H9 (cell line): ENCODE measurements around the gene GAS1. TPM values are rescaled to one million over a fixed set of nuclear protein-coding genes. Genes with fewer than 3 reads are reported as not detected.

ENCODE experiments used
- DNase-seq: peaks from one replicate; pipeline ENCODE4 v3.0.0-alpha.2; 2017
- H2AFZ ChIP-seq: one replicate; pipeline ENCODE4 v1.6.1; 2013; ENCODE audit warnings: mild to moderate bottlenecking, low read length, control low read depth, moderate library complexity
- H2AK5ac ChIP-seq: 2 replicates; pipeline ENCODE4 v1.6.1; 2013; ENCODE audit warnings: low read length, control low read depth, mixed read lengths; ENCODE audit not compliant: insufficient read length
- H2BK120ac ChIP-seq: one replicate; pipeline ENCODE4 v1.6.1; 2013; ENCODE audit warnings: low read depth, mild to moderate bottlenecking, low read length, control low read depth, inconsistent platforms; ENCODE audit not compliant: poor library complexity, severe bottlenecking
- H2BK12ac ChIP-seq: 2 replicates; pipeline ENCODE4 v1.6.1; 2013; ENCODE audit warnings: low read length, control low read depth, mixed read lengths, low read depth; ENCODE audit not compliant: insufficient read length
- H2BK15ac ChIP-seq: 2 replicates; pipeline ENCODE4 v1.6.1; 2013; ENCODE audit warnings: low read depth, low read length, control low read depth
- H2BK20ac ChIP-seq: one replicate; pipeline ENCODE4 v1.6.1; 2013; ENCODE audit warnings: low read depth, mild to moderate bottlenecking, low read length, control low read depth, inconsistent platforms; ENCODE audit not compliant: poor library complexity, severe bottlenecking
- H2BK5ac ChIP-seq: 2 replicates; pipeline ENCODE4 v1.6.1; 2013; ENCODE audit warnings: low read length, control low read depth, mixed read lengths; ENCODE audit not compliant: insufficient read length
- H3K14ac ChIP-seq: 2 replicates; pipeline ENCODE4 v1.6.1; 2013; ENCODE audit warnings: low read length, control low read depth; ENCODE audit not compliant: insufficient read depth
- H3K18ac ChIP-seq: 2 replicates; pipeline ENCODE4 v1.6.1; 2013; ENCODE audit warnings: low read depth, mild to moderate bottlenecking, mixed read lengths, low read length, control low read depth; ENCODE audit not compliant: insufficient read length
- H3K23ac ChIP-seq: 2 replicates; pipeline ENCODE4 v1.6.1; 2013; ENCODE audit warnings: low read length, control low read depth, mixed read lengths, low read depth; ENCODE audit not compliant: insufficient read length
- H3K23me2 ChIP-seq: 2 replicates; pipeline ENCODE4 v1.6.1; 2013; ENCODE audit warnings: low read depth, mild to moderate bottlenecking, mixed read lengths, low read length, control low read depth; ENCODE audit not compliant: insufficient read length, poor library complexity, severe bottlenecking
- H3K27ac ChIP-seq: 2 replicates; pipeline ENCODE4 v1.5.1; 2013; ENCODE audit warnings: low read length, control low read depth, mixed read lengths, low read depth; ENCODE audit not compliant: insufficient read length
- H3K27me3 ChIP-seq: 2 replicates; pipeline ENCODE4 v1.6.1; 2013; ENCODE audit warnings: low read length, control low read depth, inconsistent platforms; ENCODE audit not compliant: insufficient read depth
- H3K4ac ChIP-seq: 2 replicates; pipeline ENCODE4 v1.6.1; 2013; ENCODE audit warnings: low read depth, mild to moderate bottlenecking, control low read depth, inconsistent platforms, low read length, moderate library complexity
- H3K4me1 ChIP-seq: 2 replicates; pipeline ENCODE4 v1.6.1; 2013; ENCODE audit warnings: low read length, control low read depth, inconsistent platforms; ENCODE audit not compliant: insufficient read depth
- H3K4me2 ChIP-seq: 2 replicates; pipeline ENCODE4 v1.6.1; 2013; ENCODE audit warnings: low read length, control low read depth, mixed read lengths; ENCODE audit not compliant: insufficient read length, insufficient read depth
- H3K56ac ChIP-seq: 2 replicates; pipeline ENCODE4 v1.6.1; 2013; ENCODE audit warnings: low read depth, mild to moderate bottlenecking, mixed read lengths, low read length, control low read depth; ENCODE audit not compliant: insufficient read length
- H3K79me1 ChIP-seq: 2 replicates; pipeline ENCODE4 v1.6.1; 2013; ENCODE audit warnings: low read depth, mild to moderate bottlenecking, moderate library complexity, low read length, control low read depth, inconsistent platforms; ENCODE audit not compliant: insufficient read depth, poor library complexity, severe bottlenecking
- H3K79me2 ChIP-seq: 2 replicates; pipeline ENCODE4 v1.6.1; 2013; ENCODE audit warnings: low read length, control low read depth, inconsistent platforms; ENCODE audit not compliant: insufficient read depth
- H3K9ac ChIP-seq: 2 replicates; pipeline ENCODE4 v1.6.1; 2013; ENCODE audit warnings: low read length, control low read depth, mixed read lengths; ENCODE audit not compliant: insufficient read length; ENCODE audit errors: extremely low read depth
- H3K9me3 ChIP-seq: one replicate; pipeline ENCODE4 v1.6.1; 2013; ENCODE audit warnings: low read depth, low read length, inconsistent platforms; ENCODE audit not compliant: control insufficient read depth
- H3T11ph ChIP-seq: one replicate; pipeline ENCODE4 v1.6.1; 2013; ENCODE audit warnings: mild to moderate bottlenecking, low read length, control low read depth, inconsistent platforms
- H4K20me1 ChIP-seq: one replicate; pipeline ENCODE4 v1.6.1; 2013; ENCODE audit not compliant: control insufficient read depth, insufficient read length, insufficient read depth
- H4K5ac ChIP-seq: 2 replicates; pipeline ENCODE4 v1.6.1; 2013; ENCODE audit warnings: low read depth, mild to moderate bottlenecking, mixed read lengths, low read length, control low read depth; ENCODE audit not compliant: insufficient read length
- H4K8ac ChIP-seq: replicated peaks from 2 replicates; pipeline ENCODE4 v1.6.1; 2013; ENCODE audit warnings: low read length, control low read depth, mixed read lengths, low read depth; ENCODE audit not compliant: insufficient read length
- H4K91ac ChIP-seq: 2 replicates; pipeline ENCODE4 v1.6.1; 2013; ENCODE audit warnings: low read depth, mild to moderate bottlenecking, moderate library complexity, mixed read lengths, low read length, control low read depth; ENCODE audit not compliant: insufficient read length
- H3K27ac Mint-ChIP-seq, 3 experiments: 2 replicates in 2 of 3; 3 replicates in 1 of 3; pipeline ENCODE4 v1.8.0; 2020 to 2021; ENCODE audit warnings: mixed read lengths in 3 of 3, mild to moderate bottlenecking in 1 of 3, moderate library complexity in 1 of 3
- H3K27me3 Mint-ChIP-seq: 2 replicates; pipeline ENCODE4 v1.8.0; 2021; ENCODE audit warnings: low read depth, mild to moderate bottlenecking, moderate library complexity, mixed read lengths
- H3K36me3 Mint-ChIP-seq, 3 experiments: 2 replicates in 2 of 3; 3 replicates in 1 of 3; pipeline ENCODE4 v1.8.0; 2020 to 2021; ENCODE audit warnings: low read depth in 3 of 3, mixed read lengths in 3 of 3; ENCODE audit not compliant: insufficient read depth in 1 of 3
- H3K4me1 Mint-ChIP-seq, 2 experiments: 2 replicates each; pipeline ENCODE4 v1.8.0; 2020; ENCODE audit warnings: mixed read lengths in 2 of 2
- H3K4me3 Mint-ChIP-seq, 2 experiments: 2 replicates in 1 of 2; 3 replicates in 1 of 2; pipeline ENCODE4 v1.8.0; 2020 to 2021; ENCODE audit warnings: mild to moderate bottlenecking in 2 of 2, mixed read lengths in 2 of 2, moderate library complexity in 1 of 2
- H3K9me3 Mint-ChIP-seq, 2 experiments: 2 replicates in 1 of 2; 3 replicates in 1 of 2; pipeline ENCODE4 v1.8.0; 2020; ENCODE audit warnings: mild to moderate bottlenecking in 2 of 2, mixed read lengths in 2 of 2, moderate library complexity in 1 of 2
- CTCF ChIP-seq: fragments of 200-600 bp; sonication (generic); conservative IDR thresholded peaks from 3 replicates; pipeline ENCODE4 v1.8.0; 2021; ENCODE audit warnings: antibody characterized with exemption, mild to moderate bottlenecking
- WGBS: extraction: QIAGEN DNeasy Blood & Tissue Kit; methylation state at CpG from one replicate; pipeline ENCODE4 v1.1.7; 2013; ENCODE audit warnings: missing lambda C conversion rate, low lambda C conversion rate, mixed read lengths; ENCODE audit not compliant: insufficient read length; ENCODE audit errors: extremely low coverage; 5-methylcytosine and 5-hydroxymethylcytosine counted together
- total RNA-seq: library from RNA; stranded (reverse); gene quantifications from 2 replicates; pipeline ENCODE4 v1.2.1, GENCODE V29; 2021

GAS1 gene
- total RNA-seq, 1 experiment from 2014 or later = 2.3 TPM

DNA sequence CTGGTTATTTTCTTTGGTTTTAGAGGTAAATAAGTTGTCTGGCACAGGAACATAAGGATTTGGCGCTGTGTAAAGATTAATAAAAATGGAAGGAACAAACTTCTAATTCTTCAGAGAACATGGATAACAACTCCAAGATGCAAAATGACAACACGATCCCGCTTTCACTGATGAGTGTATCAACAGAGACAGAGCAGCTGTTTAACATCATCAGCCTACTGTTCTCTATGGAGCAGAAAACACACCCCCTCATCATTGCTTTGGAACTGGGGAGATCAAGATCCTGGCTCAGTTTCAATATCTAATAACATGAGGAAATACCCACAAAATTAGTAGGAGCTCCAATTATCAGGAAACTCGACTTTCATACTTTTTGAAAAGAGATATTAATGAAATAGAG is 8.3 kb upstream of the GAS1 start:
- no peak for TF ChIP-seq CTCF
- Histone ChIP-seq H3K4me2 (no peak overlapping the region), H2BK15ac (no peak overlapping the region), H3K23ac (no peak overlapping the region), H3K56ac (no peak overlapping the region), H2BK20ac (no peak overlapping the region), H4K20me1 (no peaks in the 10 kb centered on the region), H2BK5ac (no peak overlapping the region), H3K4ac (no peak overlapping the region), H4K8ac (no peak overlapping the region), H3K14ac (no peak overlapping the region), H3K18ac (no peak overlapping the region), H2AK5ac (no peak overlapping the region), H3K9me3 (no peaks in the 10 kb centered on the region), H4K5ac (no peak overlapping the region), H3K23me2 (no peaks in the 10 kb centered on the region), H4K91ac (no peak overlapping the region), H2BK12ac (no peak overlapping the region), H3K79me1 (no peaks in the 10 kb centered on the region), H2BK120ac (no peak overlapping the region), H3K27me3 (no peaks in the 10 kb centered on the region), H2AFZ (no peak overlapping the region), H3K79me2 (no peaks in the 10 kb centered on the region), H3K4me1 (no peaks in the 10 kb centered on the region), H3T11ph (no peak overlapping the region), H3K27ac (no peak overlapping the region), H3K9ac (no peak overlapping the region)
- Mint-ChIP-seq H3K4me1 (no peaks in the 10 kb centered on the region), H3K27ac (no peak overlapping the region), H3K36me3 (peaks cover 0 to 13% (median 2%) of the 10 kb centered on the region in 3 experiments; a peak in 5 of 7 replicates), H3K4me3 (no peak overlapping the region), H3K27me3 (peaks cover 54% of the 10 kb centered on the region), H3K9me3 (peaks cover 7 to 17% of the 10 kb centered on the region in 2 experiments)
- WGBS = no CpG with 5 or more reads among the region's 4 CpGs
- no peak for DNase-seq
